Measurements from ENCODE around the gene DOC2B.

DOC2B gene

GRCh38 chr17:160336-160735, 21.1 kb downstream of the DOC2B start:
- DNase-seq = no peak

- no peak for DNase-seq
Observed at GRCh38 chr17:159609-160008, 21.8 kb downstream of the DOC2B start.

GRCh38 chr17:158379-158778, 23.1 kb downstream of the DOC2B start:
- DNase-seq = no peak

- no peak for DNase-seq
Observed at GRCh38 chr17:157901-158300, 23.5 kb downstream of the DOC2B start.

GRCh38 chr17:156946-157345, 24.5 kb downstream of the DOC2B start:
- DNase-seq = no peak

- no peak for DNase-seq
Observed at GRCh38 chr17:156094-156621, 25.3 kb downstream of the DOC2B start.

GRCh38 chr17:155576-155975, 25.9 kb downstream of the DOC2B start:
- DNase-seq = no peak

GRCh38 chr17:153851-154250, 27.6 kb downstream of the DOC2B start:
- DNase-seq = no peak

GRCh38 chr17:152860-153420, 28.5 kb downstream of the DOC2B start:
- no peak for DNase-seq

GRCh38 chr17:151886-152859, 29.3 kb downstream of the DOC2B start:
- no peak for DNase-seq

GRCh38 chr17:151004-151403, 30.4 kb downstream of the DOC2B start:
- no peak for DNase-seq

GRCh38 chr17:149897-150584, 31.4 kb downstream of the DOC2B start:
- no peak for DNase-seq

GRCh38 chr17:149231-149630, 32.2 kb downstream of the DOC2B start:
- DNase-seq = no peak

- no peak for DNase-seq
Observed at GRCh38 chr17:148757-149156, 32.7 kb downstream of the DOC2B start.

GRCh38 chr17:147796-148740, 33.4 kb downstream of the DOC2B start:
- no peak for DNase-seq

- no peak for DNase-seq
Observed at GRCh38 chr17:146983-147761, 34.3 kb downstream of the DOC2B start.

- DNase-seq = no peak
Observed at GRCh38 chr17:146546-146945, 34.9 kb downstream of the DOC2B start.

- DNase-seq = no peak
Observed at GRCh38 chr17:145671-146541, 35.5 kb downstream of the DOC2B start.

GRCh38 chr17:144936-145670, 36.3 kb downstream of the DOC2B start:
- no peak for DNase-seq

- peak; percentile 53 for DNase-seq
Observed at GRCh38 chr17:143785-144281, 37.6 kb downstream of the DOC2B start.

All from HCEC 1CT (cell line).